GM12878 (cell line): ENCODE data around the gene ENPP1. TPM values are rescaled to one million over a fixed set of nuclear protein-coding genes. Genes with fewer than 3 reads are reported as not detected.

Experiments used
- ATAC-seq: fragments of 200-7000 bp; cut with Tn5 transposase; 3 replicates; pipeline ENCODE4 v1.9.1; 2020; ENCODE audit warnings: mild to moderate bottlenecking, moderate library complexity
- BruUV-seq: library from RNA; stranded (reverse); fragments of 400-500 nt; replicated peaks from 2 replicates; lab custom pipeline; 2021; lab: Mats Ljungman, UMichigan
- CTCF ChIA-PET: fragments of 300-600 bp; sonication (Branson Sonifier 250); formaldehyde crosslinking; extraction: SDS; loops from one replicate; lab custom pipeline; 2021; ENCODE audit warnings: inconsistent platforms; lab: Yijun Ruan, JAX
- POLR2A ChIA-PET: fragments of 350-600 bp; formaldehyde crosslinking; extraction: SDS; loops from one replicate; lab custom pipeline; 2021; ENCODE audit warnings: inconsistent platforms; lab: Charles Lee
- RAD21 ChIA-PET: fragments of 300-600 bp; sonication (Branson Sonifier 250); formaldehyde crosslinking; loops from one replicate; lab custom pipeline; 2023; ENCODE audit warnings: antibody characterized with exemption; ENCODE audit not compliant: unreplicated experiment; lab: Charles Lee
- SMC1A ChIA-PET: fragments of 300-600 bp; sonication (Branson Sonifier 250); formaldehyde crosslinking; loops from one replicate; lab custom pipeline; 2023; ENCODE audit not compliant: unreplicated experiment, uncharacterized antibody; lab: Charles Lee
- DNase-seq: peaks from one replicate; pipeline ENCODE4 v3.0.0-alpha.2; 2011; ENCODE audit warnings: low read depth, low spot score
- FAIRE-seq: peaks from 3 replicates; lab custom pipeline; 2011; peaks lifted over from hg19 to GRCh38; lab: Jason Lieb, UNC
- H2AFZ ChIP-seq: 2 replicates; pipeline ENCODE4 v1.6.0; 2011; ENCODE audit warnings: low read depth, low read length, control low read depth; ENCODE audit not compliant: control insufficient read depth
- H3K27ac ChIP-seq: 2 replicates; pipeline ENCODE4 v1.5.1; 2011; ENCODE audit warnings: control low read depth; ENCODE audit not compliant: control insufficient read depth, insufficient read depth
- H3K27me3 ChIP-seq, 2 experiments: replicated peaks in 1 of 2; 2 replicates each; pipeline versions ENCODE4 v1.6.0 to v1.6.1; 2011; ENCODE audit warnings: low read length in 1 of 2; ENCODE audit not compliant: control insufficient read depth in 2 of 2, insufficient read depth in 2 of 2
- H3K36me3 ChIP-seq, 2 experiments: 2 replicates each; pipeline ENCODE4 v1.5.1; 2011; ENCODE audit warnings: low read length in 1 of 2; ENCODE audit not compliant: control insufficient read depth in 2 of 2, insufficient read depth in 2 of 2
- H3K4me1 ChIP-seq: 2 replicates; pipeline ENCODE4 v1.6.1; 2011; ENCODE audit warnings: mild to moderate bottlenecking, low read length, moderate library complexity, mixed read lengths; ENCODE audit not compliant: control insufficient read depth, insufficient read depth
- H3K4me2 ChIP-seq: 2 replicates; pipeline ENCODE4 v1.6.0; 2011; ENCODE audit warnings: control low read depth; ENCODE audit not compliant: control insufficient read depth, insufficient read depth
- H3K4me3 ChIP-seq: fragments of 200-600 bp; sonication (generic); 2 replicates; pipeline ENCODE4 v1.5.1; 2016
- H3K79me2 ChIP-seq: 2 replicates; pipeline ENCODE4 v1.6.0; 2011; ENCODE audit warnings: low read length; ENCODE audit not compliant: control insufficient read depth, insufficient read depth
- H3K9ac ChIP-seq: 2 replicates; pipeline ENCODE4 v1.8.0; 2011; ENCODE audit warnings: low read length, control low read depth, mixed read lengths; ENCODE audit not compliant: control insufficient read depth, insufficient read depth
- H3K9me3 ChIP-seq: replicated peaks from 3 replicates; pipeline ENCODE4 v1.5.1; 2011; ENCODE audit warnings: mild to moderate bottlenecking, low read length; ENCODE audit not compliant: control insufficient read depth, insufficient read depth
- H4K20me1 ChIP-seq: 2 replicates; pipeline ENCODE4 v1.6.0; 2011; ENCODE audit not compliant: control insufficient read depth, insufficient read depth
- CBFB ChIP-seq: IDR thresholded peaks from 2 replicates; pipeline ENCODE4 v1.6.1; 2016; ENCODE audit warnings: antibody characterized with exemption, low read depth
- CBX3 ChIP-seq: fragments of 200-600 bp; sonication (generic); IDR thresholded peaks from 2 replicates; pipeline ENCODE4 v1.6.1; 2016; ENCODE audit warnings: low read depth, borderline replicate concordance
- ETV6 ChIP-seq, 2 experiments: fragments of 450-650 bp in 1 of 2; IDR thresholded peaks in 1 of 2; conservative IDR thresholded peaks in 1 of 2; 2 replicates each; pipeline ENCODE4 v1.6.1; 2014; ENCODE audit warnings: antibody characterized with exemption in 1 of 2, borderline replicate concordance in 1 of 2, low read depth in 1 of 2, mild to moderate bottlenecking in 1 of 2, moderate library complexity in 1 of 2
- GABPA ChIP-seq: IDR thresholded peaks from 2 replicates; pipeline ENCODE4 v1.6.1; 2014; ENCODE audit warnings: antibody characterized with exemption, low read depth, mild to moderate bottlenecking, inconsistent platforms
- IRF4 ChIP-seq: IDR thresholded peaks from 2 replicates; pipeline ENCODE4 v1.6.1; 2011; ENCODE audit warnings: low read depth, low read length
- MTA2 ChIP-seq: fragments of 450-650 bp; IDR thresholded peaks from 2 replicates; pipeline ENCODE4 v1.6.1; 2016; ENCODE audit warnings: low read depth, mild to moderate bottlenecking, moderate library complexity
- NFIC ChIP-seq: IDR thresholded peaks from 2 replicates; pipeline ENCODE4 v1.6.1; 2012; ENCODE audit warnings: low read depth, mild to moderate bottlenecking, inconsistent platforms, low read length, moderate library complexity
- NFYB ChIP-seq: IDR thresholded peaks from 2 replicates; pipeline ENCODE4 v1.6.1; 2011; ENCODE audit warnings: low read depth, mild to moderate bottlenecking, low read length, improper control_type of control experiment, moderate library complexity; ENCODE audit not compliant: insufficient read depth
- PAX8 ChIP-seq: fragments of 450-650 bp; IDR thresholded peaks from 2 replicates; pipeline ENCODE4 v1.6.1; 2017; ENCODE audit warnings: mild to moderate bottlenecking, moderate library complexity
- PBX3 ChIP-seq: IDR thresholded peaks from 2 replicates; pipeline ENCODE4 v1.6.1; 2011; ENCODE audit warnings: mild to moderate bottlenecking, low read depth, low read length, moderate library complexity; ENCODE audit not compliant: insufficient replicate concordance
- RCOR1 ChIP-seq: conservative IDR thresholded peaks from 2 replicates; pipeline ENCODE4 v1.6.1; 2012; ENCODE audit warnings: low read depth, low read length, improper control_type of control experiment
- RELA ChIP-seq: fragments of 450-650 bp; IDR thresholded peaks from 2 replicates; pipeline ENCODE4 v1.8.0; 2014; ENCODE audit warnings: borderline replicate concordance; ENCODE audit not compliant: partially characterized antibody
- RELB ChIP-seq: fragments of 450-650 bp; IDR thresholded peaks from 2 replicates; pipeline ENCODE4 v1.6.1; 2017; ENCODE audit warnings: low read depth, mild to moderate bottlenecking, moderate library complexity
- SIN3A ChIP-seq: IDR thresholded peaks from 2 replicates; pipeline ENCODE4 v1.6.1; 2012; ENCODE audit warnings: low read depth, low read length, improper control_type of control experiment
- SMC3 ChIP-seq: IDR thresholded peaks from 2 replicates; pipeline ENCODE4 v1.6.1; 2011; ENCODE audit warnings: low read length, improper control_type of control experiment, borderline replicate concordance
- SUPT20H ChIP-seq: IDR thresholded peaks from 2 replicates; pipeline ENCODE4 v1.6.1; 2011; ENCODE audit warnings: low read depth, mild to moderate bottlenecking, low read length, moderate library complexity, borderline replicate concordance; ENCODE audit not compliant: control insufficient read depth
- ZNF622 ChIP-seq: fragments of 450-650 bp; IDR thresholded peaks from 2 replicates; pipeline ENCODE4 v1.6.1; 2017; ENCODE audit warnings: mild to moderate bottlenecking, inconsistent platforms
- WGBS: methylation state at CpG from one replicate; pipeline ENCODE4 v1.1.6; 2016; ENCODE audit warnings: low lambda C conversion rate; ENCODE audit not compliant: insufficient replicate concordance, insufficient coverage; ENCODE audit errors: missing lambda C conversion rate; 5-methylcytosine and 5-hydroxymethylcytosine counted together
- in situ Hi-C: fragments of 300-500 bp; cut with MboI; formaldehyde crosslinking; loops from 9 replicates; pipeline ENCODE4 v1.14.3; 2018; ENCODE audit warnings: mixed read lengths
- intact Hi-C: fragments of 100-400 bp; cut with micrococcal nuclease; formaldehyde crosslinking; loops from one replicate; pipeline ENCODE4 v1.14.2; 2022; ENCODE audit not compliant: unreplicated experiment
- polyA plus RNA-seq, 11 experiments: library from polyadenylated mRNA; depleted of rRNA in 4 of 11; unstranded in 6 of 11; stranded (reverse) in 5 of 11; fragments of >200 nt; fragmentation: Nextera tagmentation in 4 of 11; fragmentation: Illumina TruSeq in 1 of 11; extraction: Ambion mirVana in 4 of 11; extraction: Trizol in 1 of 11; gene quantifications; 1 replicate in 1 of 11; 2 replicates in 10 of 11; pipeline versions ENCODE4 v1.2.1 to v1.2.3, GENCODE V29; 2011 to 2016; ENCODE audit warnings: inconsistent platforms in 2 of 11, missing spikeins in 2 of 11, low read depth in 1 of 11
- total RNA-seq, 4 experiments: library from RNA; depleted of rRNA in 3 of 4; stranded (reverse); fragments of >200 nt in 3 of 4; fragmentation: Illumina TruSeq in 1 of 4; extraction: Trizol in 1 of 4; gene quantifications; 2 replicates each; pipeline versions ENCODE4 v1.2.1 to v1.2.3, GENCODE V29; 2013 to 2021

ENPP1 gene
- total and polyA plus RNA-seq, 10 of the 15 experiments (the other 5 are each of a cell fraction or from before 2014, with no cell fraction given) = 0.03 to 0.05 TPM; not detected in 8

- no peaks in the 10 kb centered on the region for H4K20me1 ChIP-seq
- no peak overlapping the region for H3K27ac ChIP-seq
- no peak for ATAC-seq
- FAIRE-seq = no peak
- WGBS = 0% methylated on average over 1 of the region's 1 CpG
- ChIA-PET SMC1A (no interaction called here), POLR2A (no interaction called here), CTCF (interaction anchor here (0.6 kb wide), 1 partner anchor 10 kb away, joined by 4 read pairs; no protein-coding TSS in a partner anchor), RAD21 (no interaction called here)
- no peak overlapping the region for H3K4me3 ChIP-seq
- in situ Hi-C loops = no loop called here
- no peaks in the 10 kb centered on the region for H3K36me3 ChIP-seq
- intact Hi-C loops = no loop called here
- H3K4me2 ChIP-seq = no peak overlapping the region
- no peaks in the 10 kb centered on the region for H3K79me2 ChIP-seq
- H3K4me1 ChIP-seq = no peaks in the 10 kb centered on the region
- H2AFZ ChIP-seq = no peak overlapping the region
- TF ChIP-seq PAX8 (no peak), CBFB (no peak), SUPT20H (no peak), ETV6 (conservative IDR thresholded peaks at IDR 0.05 in 1 of 2, IDR thresholded peaks at IDR 0.05 in 1 of 2; ENCODE audit: borderline replicate concordance in 1 of 2, low read depth in 1 of 2) (no peak)
- no peak for DNase-seq
- no peaks in the 10 kb centered on the region for H3K9me3 ChIP-seq
- no TSS peak for BruUV-seq
- no peak overlapping the region for H3K9ac ChIP-seq
- no peaks in the 10 kb centered on the region; a peak in 1 of 4 replicates for H3K27me3 ChIP-seq
These were observed 30.2 kb downstream of the ENPP1 start for GRCh38 chr6:131838051-131838450.

GRCh38 chr6:131839388-131839787 lies 31.6 kb downstream of the ENPP1 start:
- in situ Hi-C loops (no loop called here), intact Hi-C loops (no loop called here)
- Histone ChIP-seq H3K4me1 (no peaks in the 10 kb centered on the region), H3K9me3 (no peaks in the 10 kb centered on the region), H3K27ac (no peak overlapping the region), H3K4me2 (no peak overlapping the region), H3K79me2 (no peaks in the 10 kb centered on the region), H2AFZ (no peak overlapping the region), H4K20me1 (no peaks in the 10 kb centered on the region), H3K27me3 (no peaks in the 10 kb centered on the region; a peak in 1 of 4 replicates), H3K9ac (no peak overlapping the region), H3K36me3 (no peaks in the 10 kb centered on the region), H3K4me3 (no peak overlapping the region)
- POLR2A ChIA-PET = no interaction called here
- SMC1A ChIA-PET = no interaction called here
- DNase-seq (no peak), FAIRE-seq (no peak), ATAC-seq (no peak)
- BruUV-seq = no TSS peak
- CTCF ChIA-PET = no interaction called here
- RAD21 ChIA-PET = no interaction called here
- TF ChIP-seq NFYB (no peak), PBX3 (no peak), GABPA (no peak), RCOR1 (no peak), IRF4 (no peak), ZNF622 (no peak), SIN3A (no peak), CBX3 (no peak), NFIC (no peak), SMC3 (no peak), MTA2 (no peak), RELB (no peak), RELA (no peak), SUPT20H (no peak)
